ENCODE results near the gene CYRIA.

Gene CYRIA

DNA sequence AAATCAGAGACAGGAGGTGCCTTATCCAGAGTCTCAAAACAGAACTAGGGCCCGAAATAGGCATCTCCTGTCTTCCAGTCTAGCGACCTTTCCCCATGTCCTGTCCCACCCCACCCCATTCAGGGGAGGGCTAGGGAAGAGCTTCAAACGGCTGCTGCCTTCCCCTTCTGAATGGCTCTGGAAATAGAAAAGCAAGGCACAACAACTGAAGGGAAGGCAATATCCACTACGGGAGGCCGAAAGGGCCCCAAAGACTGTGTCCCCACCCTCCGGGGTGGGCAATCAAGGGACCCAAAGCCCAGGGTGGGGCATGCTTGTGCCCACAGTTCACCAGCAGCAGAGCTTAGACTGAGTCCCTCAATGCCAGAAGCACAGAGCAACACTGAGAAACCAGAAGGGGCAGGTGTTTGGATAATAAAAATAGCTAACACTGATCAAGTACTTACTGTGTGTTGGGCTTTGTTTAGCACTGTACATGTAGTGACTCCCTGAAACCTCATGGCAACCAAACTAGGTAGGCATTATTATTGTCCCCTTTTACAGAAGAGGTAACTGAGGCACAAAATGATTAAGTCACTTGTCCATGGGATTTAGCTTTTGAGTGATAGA, 38.5 kb downstream of the CYRIA start:
- no peak for DNase-seq

DNA sequence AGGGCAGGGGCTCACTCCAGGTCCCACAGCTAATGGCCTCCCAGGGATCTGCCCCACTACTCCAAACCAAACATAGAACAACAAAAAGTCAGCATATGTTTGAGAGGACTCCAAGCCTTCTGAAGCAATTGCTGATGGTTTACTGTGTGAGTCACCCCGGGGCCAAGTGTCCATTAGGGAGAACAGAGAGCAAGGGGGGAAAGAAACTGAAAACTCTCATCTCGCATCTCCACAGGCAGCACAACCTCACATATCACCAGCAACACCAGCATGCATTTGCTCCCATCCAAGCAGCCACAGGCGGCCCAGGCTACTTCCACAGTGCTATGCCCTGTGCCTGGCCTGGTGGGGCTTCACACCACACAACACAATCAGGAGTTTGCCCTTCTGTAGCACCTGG, 39.1 kb downstream of the CYRIA start:
- DNase-seq: no peak

DNA sequence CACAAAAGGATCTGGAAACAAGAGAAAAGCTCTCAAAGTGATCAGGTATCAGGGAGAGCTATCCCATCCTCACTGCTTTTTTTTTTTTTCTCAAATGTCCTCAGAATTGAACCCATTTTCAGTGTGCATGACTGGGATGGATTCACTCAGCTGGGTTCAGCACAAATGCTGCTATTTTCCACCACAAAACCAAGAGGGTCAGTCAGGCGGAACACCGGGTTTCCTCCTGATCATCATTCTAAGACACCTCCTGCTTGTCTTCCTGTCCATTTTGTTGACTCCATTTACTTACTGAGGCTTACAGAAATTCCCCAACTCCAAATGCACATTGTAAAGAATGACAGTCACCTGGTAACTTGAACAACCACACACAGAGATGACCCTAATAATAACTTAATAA, 39.9 kb downstream of the CYRIA start:
- DNase-seq: no peak

DNA sequence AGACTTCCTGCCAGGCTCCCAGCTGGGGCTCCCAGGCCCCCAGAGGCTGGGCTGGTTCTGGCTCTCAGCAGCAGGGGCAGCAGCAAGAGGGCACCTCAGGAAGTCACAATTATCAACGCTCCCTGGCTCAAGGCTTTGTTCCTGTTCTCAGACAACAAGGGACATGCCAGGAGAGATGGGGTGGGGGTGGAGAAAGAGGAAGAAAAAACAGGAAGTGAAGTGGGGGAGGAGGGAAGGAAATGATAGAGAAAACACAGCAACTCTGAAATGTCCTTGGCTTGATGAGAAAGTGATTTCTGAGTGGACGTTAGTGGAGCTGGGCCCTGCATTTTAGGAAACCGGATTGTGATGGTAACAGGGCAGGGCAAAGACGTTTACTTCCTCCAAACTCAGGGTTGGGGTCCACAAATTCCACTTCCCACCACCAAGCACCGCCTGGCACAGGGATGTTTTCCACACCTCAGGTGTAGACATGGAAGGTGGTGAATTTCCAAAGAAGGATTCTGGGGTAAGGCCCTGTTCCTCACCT, 40.4 kb downstream of the CYRIA start:
- DNase-seq: no peak

DNA sequence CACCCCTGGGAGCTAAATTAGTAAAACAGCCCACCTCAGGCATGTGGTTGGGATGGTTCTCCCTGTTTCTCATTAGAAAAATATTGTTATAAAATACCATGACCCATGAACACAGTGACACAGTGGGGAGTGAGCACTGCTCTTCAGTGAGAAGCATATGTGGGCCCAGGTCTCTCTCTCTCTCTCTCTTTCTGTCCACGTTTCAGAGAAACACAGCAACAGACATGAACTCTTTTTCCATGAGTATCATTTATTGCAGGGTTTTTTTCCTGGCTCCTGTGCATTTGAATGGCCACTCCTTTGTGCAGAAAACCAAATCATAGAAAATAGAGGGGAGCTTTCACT, 41.2 kb downstream of the CYRIA start:
- DNase-seq: no peak

DNA sequence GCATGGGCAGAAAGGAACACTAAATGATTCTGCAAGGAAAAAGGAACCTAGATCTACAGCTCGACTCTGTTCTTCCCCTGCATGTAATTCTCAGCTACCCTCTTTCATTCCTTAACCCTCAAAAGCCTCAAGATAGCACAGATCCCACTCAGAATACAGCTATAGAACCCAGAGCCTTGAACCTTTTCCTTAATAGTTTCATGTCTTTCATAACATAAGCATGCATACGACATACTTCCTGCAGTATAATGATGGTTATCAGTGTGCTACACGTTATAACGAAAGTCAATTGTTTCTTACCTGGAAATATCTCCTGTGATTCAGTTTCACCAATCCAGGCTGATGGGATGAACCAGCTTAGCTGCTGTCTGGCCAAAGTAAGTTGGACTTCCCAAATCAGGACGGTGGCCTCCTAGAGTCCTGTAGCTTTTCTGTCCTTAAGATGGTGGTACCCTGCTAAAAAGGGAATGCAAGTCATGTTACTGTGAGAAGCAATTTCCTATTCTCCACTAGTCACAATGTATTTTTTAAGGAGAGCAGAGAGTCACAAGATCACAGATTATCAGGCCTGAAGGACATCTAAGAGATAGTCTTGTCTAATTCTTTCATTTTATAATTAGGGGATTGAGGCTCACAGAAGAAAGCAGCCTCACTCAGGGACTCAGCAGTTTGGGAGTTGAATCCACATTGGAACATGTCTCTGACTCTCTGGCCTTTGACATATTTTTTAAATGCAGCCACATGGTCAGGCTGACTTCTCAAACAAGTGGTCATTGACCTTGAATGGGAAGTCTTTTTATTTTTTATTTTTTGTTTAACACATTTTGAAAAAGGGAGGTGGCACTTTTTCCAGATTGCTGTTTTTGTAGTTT, 41.8 kb downstream of the CYRIA start:
- DNase-seq: no peak

DNA sequence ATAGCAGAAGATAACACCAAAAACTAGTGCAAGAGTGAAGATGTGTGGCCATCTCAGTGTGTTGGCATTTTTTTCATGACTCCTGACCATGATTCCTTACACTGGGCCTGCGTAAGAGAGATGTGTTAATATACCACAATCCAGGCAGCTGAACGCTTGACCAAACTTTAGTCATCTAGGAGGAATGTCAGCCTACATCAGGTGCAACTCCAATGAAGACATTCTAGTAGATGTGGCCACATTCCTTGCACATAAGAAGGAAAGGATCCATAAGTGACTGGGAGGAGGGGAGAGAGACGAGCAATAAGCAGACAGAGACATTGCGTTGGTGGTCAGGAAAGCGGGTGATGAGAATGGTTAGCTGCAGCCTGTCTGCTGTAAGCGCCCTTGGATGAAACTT, 42.6 kb downstream of the CYRIA start:
- DNase-seq: no peak

DNA sequence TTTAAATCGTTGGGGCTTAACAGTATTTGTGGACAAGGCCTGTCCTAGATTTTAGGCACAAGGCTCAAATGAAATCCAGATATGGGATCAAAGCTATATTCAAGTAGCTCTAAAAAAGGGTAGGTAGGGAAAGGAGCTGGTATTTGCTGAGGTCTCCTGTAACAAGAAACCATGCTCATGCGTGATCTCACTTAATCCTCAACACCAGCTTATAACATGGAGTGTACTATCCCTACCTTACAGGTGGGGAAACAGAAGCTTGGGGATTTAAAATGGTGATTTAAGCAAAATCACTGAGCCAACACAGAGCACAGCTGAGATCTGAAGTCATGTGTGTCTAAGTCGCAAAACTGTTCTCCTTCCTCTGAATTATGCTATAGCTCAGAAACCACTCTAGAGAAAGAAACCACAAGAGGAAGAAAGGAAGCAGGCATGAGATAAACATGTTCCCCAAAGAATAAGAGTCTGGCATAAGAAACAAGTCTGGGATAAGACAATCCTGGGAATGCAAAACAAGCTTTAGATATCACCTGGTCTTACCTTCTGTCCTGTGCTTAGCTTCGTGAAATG, 43.1 kb downstream of the CYRIA start:
- DNase-seq: no peak

DNA sequence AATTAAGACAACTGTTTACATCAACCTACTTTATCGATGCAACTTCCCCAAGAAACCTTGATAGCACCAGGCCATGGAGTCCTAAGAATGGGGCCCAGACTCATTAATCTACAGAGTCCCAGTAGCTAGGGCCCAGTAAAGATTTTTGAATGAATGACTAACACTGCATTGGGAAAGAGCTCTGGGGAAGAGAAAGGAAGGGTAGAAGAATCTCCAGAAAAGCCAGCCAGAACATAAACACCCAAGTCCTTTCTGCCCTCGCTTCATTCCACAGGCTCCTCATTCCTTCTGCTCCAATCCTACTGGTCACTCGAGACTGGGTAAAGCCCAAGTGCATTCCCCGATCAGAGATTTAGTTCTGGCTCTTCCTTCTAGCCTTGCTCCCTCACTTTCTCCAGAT, 44.3 kb downstream of the CYRIA start:
- no peak for DNase-seq

DNA sequence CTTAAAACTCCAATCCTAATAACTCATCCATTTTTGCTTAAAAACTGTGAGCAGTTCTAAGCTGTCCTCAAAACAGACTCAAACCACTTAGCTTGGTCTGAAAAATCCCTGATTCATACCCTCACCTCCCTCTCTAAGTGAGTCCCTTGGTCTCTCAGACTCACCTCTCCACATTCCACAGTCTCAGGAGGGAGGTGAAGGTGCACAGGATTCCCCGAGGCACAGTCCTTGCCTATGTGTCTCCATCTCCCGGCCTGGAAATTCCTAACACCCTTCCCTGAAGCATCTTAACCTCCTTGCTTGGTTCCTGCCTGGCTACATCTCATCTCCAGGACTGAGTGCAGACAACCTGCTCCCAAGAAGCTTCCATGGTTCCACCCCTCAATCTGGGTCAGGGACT, 45.0 kb downstream of the CYRIA start:
- no peak for DNase-seq

DNA sequence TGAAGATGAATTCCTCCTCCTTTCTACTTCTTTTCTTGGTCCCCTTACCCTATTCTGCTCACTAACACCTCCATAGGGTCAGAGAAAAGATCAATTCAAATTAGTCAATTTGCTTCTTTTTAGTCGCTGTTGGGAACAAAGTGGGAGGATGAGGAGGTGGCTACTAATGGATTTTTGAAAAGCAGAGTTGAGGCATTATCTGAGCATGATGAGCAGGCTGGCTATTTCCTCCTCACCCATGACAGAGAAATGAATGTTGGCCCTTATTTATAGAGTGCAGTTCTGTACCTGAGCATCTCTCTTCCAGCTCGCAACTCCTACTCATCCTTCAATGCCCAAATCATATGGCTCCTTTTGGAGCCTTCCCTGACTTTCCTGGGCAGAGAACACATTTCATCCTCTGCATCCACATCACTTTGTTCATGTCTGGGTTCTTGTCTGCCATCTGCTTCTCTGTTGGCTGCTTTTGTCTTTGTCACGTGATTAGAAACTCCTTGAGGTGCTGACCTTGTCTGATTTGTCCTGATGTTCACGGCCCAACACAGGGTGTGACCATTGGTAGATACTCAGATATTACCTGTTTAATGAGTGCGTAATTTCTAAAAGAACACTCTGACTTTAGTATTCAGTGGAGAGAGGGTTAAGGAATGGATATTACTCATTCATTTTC, 45.9 kb downstream of the CYRIA start:
- no peak for DNase-seq

DNA sequence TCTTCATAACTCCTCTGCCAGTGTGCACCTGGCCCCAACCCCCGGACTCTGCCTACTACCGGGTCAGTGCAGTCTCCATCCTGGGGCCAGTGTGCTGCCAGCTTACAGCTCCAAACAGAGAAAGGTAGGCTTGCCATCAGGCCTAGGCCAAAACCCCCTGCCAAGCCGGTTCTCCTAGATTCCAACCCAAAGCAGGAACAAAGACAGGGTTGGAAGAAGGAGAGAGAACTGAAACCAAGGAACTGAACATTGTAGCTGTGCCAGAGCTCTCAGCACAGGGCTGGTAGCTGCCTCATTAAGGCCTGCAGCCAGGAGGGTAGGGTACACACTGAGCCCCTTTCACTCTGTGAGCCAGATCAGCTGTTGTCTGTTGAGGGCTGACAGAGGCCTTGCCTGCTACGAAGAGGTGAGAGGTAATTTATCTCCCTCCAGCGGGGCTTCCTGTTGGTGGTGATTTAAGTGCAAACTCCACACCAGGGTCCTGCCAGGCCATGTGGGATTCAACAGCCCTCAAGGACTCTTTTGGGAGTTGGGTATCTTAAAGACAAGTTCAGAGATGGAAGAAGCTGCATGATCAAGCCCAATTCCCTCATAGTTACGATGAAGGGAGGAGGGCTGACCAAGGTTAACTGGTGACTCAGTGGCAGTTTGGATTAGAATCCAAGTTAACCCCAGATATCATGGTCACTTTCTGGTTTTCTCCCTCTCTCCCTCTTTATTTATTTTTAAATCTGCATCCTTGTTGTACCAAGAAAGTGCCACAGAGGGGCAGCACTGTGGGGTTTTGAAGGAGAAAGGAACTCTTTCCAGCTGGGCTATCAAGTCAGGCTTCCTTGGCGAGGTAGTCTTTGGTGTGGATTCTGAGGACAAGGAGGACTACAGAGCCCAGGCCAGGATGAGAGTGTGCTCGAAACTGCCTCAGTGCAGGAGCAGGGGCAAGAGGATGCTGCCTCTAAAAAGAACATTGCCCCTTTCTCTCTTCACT, 48.1 kb downstream of the CYRIA start:
- DNase-seq: no peak

Data from activated CD4-positive, CD25-positive, alpha-beta regulatory T cell (primary cell).